IPS-NIHi11 (cell line): ENCODE results near the gene RRP15.
"Not testable (repeated sequence)": the region's sequence is repeated elsewhere in the genome, so short reads cannot be mapped to it uniquely, and the experiment has no call there.

Experiments used
- DNase-seq: peaks from one replicate; pipeline ENCODE4 v3.0.0; 2012; ENCODE audit warnings: mixed read lengths, low spot score

RRP15 gene

GRCh38 chr1:218297461-218297860, 12.4 kb downstream of the RRP15 start:
- no peak for DNase-seq

GRCh38 chr1:218297867-218298266, 12.8 kb downstream of the RRP15 start:
- no peak for DNase-seq

GRCh38 chr1:218298398-218298797, 13.3 kb downstream of the RRP15 start:
- no peak for DNase-seq

- DNase-seq: no peak
Measured at GRCh38 chr1:218299416-218299815, 14.3 kb downstream of the RRP15 start.

- peak; percentile 11 for DNase-seq
Measured at GRCh38 chr1:218301217-218301616, 16.1 kb downstream of the RRP15 start.

- DNase-seq: no peak
Measured at GRCh38 chr1:218302155-218302554, 17.1 kb downstream of the RRP15 start.

- no peak for DNase-seq
Measured at GRCh38 chr1:218303176-218303879, 18.2 kb downstream of the RRP15 start.

- peak; percentile 38 for DNase-seq
Measured at GRCh38 chr1:218304281-218305039, 19.4 kb downstream of the RRP15 start.

GRCh38 chr1:218305472-218306064, 20.5 kb downstream of the RRP15 start:
- no peak for DNase-seq

- no peak for DNase-seq
Measured at GRCh38 chr1:218312509-218312908, 27.4 kb downstream of the RRP15 start.

GRCh38 chr1:218314316-218314715, 29.2 kb downstream of the RRP15 start:
- DNase-seq: no peak

GRCh38 chr1:218315638-218316037, 30.5 kb downstream of the RRP15 start:
- DNase-seq: no peak

GRCh38 chr1:218317061-218317460, 32.0 kb downstream of the RRP15 start:
- no peak for DNase-seq

GRCh38 chr1:218320182-218320581, 35.1 kb downstream of the RRP15 start:
- DNase-seq: not testable (repeated sequence)

GRCh38 chr1:218322762-218323161, 37.7 kb downstream of the RRP15 start:
- no peak for DNase-seq

GRCh38 chr1:218323568-218324225, 38.6 kb downstream of the RRP15 start:
- DNase-seq: no peak

GRCh38 chr1:218324226-218324580, 39.1 kb downstream of the RRP15 start:
- no peak for DNase-seq

- no peak for DNase-seq
Measured at GRCh38 chr1:218328769-218329168, 43.7 kb downstream of the RRP15 start.

GRCh38 chr1:218330043-218330623, 45.0 kb downstream of the RRP15 start:
- no peak for DNase-seq

- DNase-seq: no peak
Measured at GRCh38 chr1:218332416-218332815, 47.3 kb downstream of the RRP15 start.

- DNase-seq: no peak
Measured at GRCh38 chr1:218336328-218336727, 51.2 kb downstream of the RRP15 start.

GRCh38 chr1:218339267-218339831, 54.3 kb downstream of the RRP15 start:
- no peak for DNase-seq
